T-helper 22 cell (primary cell): ENCODE data around the gene EME2.

Experiments used
- DNase-seq: peaks from one replicate; pipeline ENCODE4 v3.0.0-alpha.2; 2020; ENCODE audit warnings: low read depth

EME2 gene

DNA sequence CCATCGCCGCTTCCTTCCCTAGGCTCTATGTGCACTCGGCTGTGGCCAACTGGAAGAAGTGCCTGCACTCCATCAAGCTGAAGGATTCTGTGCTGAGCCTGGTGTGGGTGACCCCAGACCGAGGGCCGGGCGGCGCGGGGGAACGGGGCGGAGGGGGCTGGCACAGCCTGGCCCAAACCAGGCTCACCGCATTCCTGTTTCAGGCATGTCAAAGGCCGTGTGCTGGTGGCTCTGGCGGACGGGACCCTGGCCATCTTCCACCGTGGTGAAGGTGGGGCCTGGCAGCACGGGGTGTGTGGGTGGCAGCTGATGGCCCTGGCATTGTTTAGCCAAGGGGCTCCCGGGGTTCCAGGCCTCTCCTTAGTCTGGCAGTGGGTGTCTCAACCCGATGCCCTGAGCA, 5.9 kb upstream of the EME2 start:
- DNase-seq: no peak

DNA sequence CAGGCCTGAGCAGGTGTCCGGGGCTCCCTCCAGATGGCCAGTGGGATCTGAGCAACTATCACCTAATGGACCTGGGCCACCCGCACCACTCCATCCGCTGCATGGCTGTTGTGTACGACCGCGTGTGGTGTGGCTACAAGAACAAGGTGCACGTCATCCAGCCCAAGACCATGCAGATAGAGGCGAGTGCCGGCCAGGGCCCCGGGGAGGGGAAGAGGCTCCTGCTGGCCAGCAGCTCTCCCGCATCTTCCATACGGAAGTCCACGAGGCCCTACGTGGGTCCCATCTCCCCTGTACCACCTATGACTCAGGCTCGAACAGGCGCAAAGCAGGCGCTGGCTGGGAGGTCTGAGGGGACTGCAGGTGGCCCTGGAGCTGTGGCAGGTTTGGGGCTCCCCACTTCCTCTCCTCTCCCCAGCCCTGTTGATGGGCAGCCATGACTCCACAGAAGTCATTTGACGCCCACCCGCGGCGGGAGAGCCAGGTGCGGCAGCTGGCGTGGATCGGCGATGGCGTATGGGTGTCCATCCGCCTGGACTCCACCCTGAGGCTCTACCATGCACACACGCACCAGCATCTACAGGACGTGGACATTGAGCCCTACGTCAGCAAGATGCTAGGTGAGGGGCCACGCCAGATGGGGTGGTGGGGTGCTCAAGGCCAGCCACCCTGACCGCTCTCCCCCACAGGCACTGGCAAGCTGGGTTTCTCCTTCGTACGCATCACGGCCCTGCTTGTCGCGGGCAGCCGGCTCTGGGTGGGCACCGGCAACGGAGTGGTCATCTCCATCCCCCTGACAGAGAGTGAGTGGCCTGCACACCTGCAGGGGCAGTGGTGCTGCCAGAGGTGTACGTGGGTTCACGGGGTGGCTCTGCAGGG, 5.3 kb upstream of the EME2 start:
- DNase-seq: no peak

DNA sequence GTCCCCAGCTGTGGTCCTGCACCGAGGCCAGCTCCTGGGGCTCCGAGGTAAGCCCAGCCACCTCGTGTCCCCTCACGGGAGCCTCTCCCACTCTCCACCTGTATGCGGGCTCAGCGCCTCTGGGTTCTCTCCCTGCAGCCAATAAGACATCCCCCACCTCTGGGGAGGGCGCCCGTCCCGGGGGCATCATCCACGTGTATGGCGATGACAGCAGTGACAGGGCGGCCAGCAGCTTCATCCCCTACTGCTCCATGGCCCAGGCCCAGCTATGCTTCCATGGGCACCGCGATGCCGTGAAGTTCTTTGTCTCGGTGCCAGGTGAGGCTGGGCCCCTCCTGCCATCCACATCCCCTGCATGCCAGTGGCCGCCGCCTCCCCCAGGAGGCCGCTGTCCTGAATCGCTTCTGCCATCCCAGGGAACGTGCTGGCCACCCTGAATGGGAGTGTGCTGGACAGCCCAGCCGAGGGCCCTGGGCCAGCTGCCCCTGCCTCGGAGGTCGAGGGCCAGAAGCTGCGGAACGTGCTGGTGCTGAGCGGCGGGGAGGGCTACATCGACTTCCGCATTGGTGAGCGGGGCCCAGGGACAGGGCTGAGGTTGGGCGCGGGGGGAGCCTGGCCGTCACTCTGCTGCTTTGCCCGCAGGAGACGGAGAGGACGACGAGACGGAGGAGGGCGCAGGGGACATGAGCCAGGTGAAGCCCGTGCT, 4.4 kb upstream of the EME2 start:
- no peak for DNase-seq

DNA sequence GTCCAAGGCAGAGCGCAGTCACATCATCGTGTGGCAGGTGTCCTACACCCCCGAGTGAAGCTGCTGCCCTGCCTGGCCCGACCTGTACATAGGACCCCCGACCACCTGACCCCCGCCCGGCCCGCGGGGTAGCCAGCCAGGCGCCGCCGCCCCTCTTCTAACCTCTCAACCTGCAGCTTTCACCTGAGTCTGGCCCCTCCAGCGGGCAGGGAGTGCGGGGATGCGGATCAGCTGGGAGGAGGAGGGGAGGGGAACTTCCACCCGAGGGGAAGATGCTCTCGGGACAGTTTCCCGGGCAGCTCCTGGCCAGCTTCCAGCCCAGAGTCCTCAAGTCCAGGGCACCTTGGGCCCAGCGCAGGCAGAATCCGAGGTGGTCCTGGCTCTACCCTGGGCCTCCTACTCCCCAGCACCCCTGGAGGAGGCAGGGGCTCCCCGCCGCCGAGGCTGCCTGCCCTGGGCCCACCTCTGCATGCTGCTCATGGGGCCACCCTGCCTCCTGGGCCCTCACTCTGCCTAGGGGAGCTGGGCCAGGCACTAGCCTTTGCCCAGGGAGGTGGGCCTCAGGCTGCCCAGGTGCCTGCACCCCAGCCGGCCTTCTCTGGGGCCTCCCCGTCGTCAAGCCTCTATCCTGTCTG, 3.7 kb upstream of the EME2 start:
- DNase-seq: no peak

DNA sequence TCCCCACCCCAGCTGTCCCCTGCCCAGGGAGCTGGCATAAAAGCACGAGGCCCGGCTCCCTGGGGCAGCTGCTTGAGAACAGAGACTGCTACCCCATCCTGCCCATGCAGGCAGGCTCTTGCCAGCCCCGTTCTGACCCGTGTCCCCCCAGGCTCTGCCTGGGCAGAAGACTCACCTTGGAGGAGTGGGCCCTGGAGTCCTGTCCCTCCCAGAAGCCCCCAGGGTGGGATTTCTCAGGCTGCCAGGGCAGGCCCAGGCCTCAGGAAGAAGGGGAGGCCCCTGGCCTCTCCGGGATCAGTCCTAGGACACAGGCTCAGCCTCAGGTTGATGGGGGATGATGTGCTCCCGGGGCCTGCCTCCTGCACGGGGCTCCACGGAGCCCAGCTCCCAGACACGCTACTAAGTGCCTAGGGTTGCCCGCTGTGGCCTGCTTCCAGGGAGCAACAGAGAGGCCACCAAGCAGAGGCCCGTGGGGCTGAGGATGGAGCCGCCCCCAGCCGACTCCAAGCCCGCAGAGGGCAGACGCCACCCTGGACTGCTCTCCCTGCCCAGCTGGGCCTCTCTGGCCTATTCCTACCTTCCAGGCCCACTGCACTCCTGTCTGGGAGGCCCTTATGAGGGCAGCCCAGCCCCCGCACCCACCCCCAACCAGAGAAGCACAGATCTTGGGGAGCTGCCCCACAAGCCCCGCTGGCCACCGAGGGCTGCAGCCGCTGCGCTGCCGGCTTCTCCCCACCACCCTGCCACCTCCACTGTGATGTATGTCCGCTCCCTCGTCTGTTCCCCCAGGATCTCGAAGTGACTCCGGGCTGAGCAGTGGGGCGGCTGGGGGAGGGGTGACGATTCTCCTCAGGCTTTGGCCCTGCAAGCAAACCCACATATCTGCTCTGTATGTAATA, 3.0 kb upstream of the EME2 start:
- DNase-seq: no peak

DNA sequence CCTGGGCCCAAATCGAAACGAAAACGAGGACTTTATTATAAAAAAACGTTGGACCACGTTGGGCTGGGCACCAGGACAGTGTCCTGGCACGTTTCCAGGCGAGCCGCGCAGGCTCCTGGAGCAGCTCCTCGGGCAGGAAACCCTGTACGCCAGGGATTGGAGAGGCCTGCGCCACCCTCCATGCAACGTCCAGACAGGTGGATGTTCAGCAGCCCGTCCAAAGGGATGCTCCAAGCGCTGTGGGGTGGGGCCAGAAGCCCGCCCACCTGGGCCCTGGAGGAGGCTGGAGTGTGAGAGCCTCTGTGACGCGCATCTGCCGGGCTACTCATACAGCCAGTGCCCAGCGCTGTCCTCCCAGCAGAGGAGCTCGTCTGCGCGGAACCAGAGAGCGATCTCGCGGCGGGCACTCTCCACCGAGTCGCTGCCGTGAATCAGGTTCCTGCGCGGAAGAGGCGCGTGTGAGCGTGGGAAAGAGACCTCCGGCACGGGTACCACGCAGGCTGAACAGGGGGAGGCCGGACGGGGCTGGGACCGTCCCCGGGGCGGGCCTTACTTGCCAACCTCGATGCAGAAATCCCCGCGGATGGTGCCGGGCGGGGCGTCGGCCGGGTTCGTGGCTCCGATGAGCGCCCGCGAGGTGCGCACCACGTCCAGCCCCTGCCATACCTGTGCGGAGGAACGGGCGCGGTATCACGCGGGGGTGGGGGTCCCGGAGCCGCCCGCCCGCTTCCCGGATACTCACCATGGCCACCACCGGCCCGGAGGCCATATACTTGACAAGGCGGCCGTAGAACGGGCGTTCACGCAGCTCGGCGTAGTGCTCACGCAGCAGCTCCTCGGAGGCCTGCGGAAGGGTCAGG, 2.1 kb upstream of the EME2 start:
- DNase-seq: peak; percentile 30

DNA sequence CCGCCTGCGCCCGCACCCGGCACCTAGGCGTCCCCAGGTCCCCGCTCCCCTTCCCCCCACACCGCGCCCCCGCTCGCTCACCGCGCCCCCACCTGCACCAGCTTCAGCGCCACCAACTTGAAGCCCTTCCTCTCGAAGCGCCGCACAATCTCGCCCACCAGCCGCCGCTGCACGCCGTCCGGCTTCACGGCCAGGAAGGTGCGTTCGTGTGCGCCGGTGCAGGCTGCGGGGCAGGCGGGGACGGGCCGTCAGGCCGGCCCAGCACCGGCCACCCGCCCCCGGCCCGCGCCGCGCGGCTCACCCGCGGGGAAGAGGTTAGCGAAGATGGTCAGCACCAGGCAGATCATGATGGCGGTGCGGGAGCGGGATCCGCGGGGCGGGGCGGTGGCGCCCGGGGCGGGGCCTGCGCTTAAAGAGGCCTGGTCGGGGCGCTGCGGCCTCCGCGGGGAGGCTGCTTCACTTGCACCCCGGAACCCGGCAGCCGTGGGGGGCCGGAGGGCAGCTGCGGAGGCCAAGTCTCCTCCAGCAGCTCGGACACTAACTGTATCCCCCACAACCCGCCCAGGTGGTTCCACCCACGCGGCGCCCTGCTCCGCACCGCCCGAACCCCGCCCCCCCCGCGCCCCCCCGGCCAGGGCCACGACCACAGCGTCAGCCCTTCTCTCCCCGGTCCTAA, 1.3 kb upstream of the EME2 start, which contains the start of gene NME3:
NME3 (minus strand) TSS at position 356 of the 676 bp plus-strand sequence; CDS start at position 347, 9 bp downstream.
- peak; percentile 54 for DNase-seq

DNA sequence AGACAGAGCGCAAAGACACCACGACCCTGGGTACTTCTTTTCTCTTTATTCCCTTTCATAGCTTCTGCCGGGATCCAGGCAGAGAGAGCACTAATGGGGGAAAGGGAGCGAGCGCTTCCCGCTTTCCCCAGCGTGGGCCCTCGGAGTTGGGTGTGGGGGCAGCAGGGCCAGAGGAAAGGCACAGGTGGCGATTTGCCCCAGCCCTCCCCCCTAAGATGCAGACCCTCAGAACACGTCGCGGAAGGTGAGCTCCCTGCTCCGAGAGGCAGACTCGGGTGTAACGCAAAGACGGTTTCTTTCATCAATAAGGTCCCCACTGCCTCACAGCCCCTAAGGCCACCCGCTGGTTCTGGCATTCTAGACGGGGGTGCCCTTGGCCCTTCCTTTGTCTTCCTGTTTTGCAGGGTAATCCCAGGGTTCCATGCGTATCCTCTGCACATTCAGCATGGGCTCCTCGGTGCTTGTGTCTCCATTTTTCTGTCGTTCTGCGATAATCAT, 697 bp upstream of the EME2 start:
- no peak for DNase-seq

DNA sequence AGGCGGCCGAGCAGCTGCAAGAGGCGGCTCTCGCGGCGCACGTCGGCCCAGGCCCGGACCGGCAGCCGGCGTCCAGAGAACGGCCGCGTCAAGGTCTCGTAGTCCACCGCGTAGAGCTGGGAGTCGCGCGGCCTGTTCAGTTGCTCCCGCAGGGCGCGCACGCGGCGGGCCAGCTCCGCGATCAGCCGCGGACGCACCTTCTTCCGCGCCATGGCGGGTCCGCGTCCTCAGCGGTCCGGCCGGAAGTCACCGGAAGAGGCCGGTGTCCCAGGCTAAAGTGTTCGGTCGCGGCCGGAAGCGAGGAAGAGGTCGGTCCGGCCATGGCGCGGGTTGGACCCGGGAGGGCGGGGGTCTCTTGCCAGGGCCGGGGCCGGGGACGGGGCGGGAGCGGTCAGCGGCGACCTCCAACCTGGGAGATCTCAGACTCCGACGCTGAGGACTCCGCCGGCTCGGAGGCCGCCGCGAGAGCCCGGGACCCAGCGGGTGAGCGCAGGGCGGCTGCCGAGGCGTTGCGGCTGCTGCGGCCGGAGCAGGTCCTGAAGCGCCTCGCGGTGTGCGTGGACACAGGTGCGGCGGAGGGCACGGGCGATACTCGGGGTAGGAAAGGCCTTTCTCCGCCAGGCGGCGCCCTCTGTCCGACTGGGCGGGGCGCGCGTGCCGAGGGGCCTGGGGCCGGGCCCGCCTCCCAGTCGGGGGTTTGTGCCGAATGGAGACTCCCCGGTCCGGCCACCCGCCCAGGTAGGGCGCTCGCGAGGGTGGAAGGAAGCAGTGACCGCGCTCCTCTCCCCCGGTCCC, 495 bp downstream of the EME2 start, which contains the start of gene MRPS34:
MRPS34 (minus strand) TSS at position 227 of the 795 bp plus-strand sequence; CDS start at position 212, 15 bp downstream.
- DNase-seq: peak; percentile 57

DNA sequence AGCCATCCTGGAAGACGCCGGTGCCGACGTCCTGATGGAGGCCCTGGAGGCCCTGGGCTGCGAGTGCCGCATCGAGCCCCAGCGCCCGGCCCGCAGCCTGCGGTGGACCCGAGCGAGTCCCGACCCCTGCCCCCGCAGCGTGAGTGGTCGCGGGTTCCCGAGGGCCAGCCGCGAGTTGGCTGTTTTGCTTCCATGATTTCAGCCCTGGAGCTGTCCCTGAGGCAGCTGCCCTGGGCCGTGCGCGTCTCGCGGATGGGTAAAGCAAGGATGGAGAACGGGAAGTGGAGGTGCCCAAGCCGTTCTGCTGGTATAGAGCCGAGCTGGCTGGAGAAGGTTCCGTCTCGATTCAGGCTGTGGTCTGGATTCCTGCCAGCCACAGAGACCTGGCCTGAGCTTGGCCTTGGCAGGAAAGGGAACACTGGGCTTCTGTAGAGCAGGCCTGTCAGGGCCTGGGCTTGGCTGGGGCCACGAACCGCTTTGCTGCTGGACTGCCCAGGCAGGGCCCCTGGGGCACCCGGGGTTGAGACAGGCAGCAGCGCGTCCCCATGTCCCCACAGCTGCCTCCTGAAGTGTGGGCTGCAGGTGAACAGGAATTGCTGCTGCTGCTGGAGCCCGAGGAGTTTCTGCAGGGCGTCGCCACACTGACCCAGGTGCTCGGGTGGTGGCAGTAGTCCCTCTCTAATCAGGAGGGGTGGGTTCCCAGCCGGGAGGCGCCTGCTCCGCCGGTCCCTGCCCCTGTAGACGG, 1.3 kb downstream of the EME2 start:
- no peak for DNase-seq

DNA sequence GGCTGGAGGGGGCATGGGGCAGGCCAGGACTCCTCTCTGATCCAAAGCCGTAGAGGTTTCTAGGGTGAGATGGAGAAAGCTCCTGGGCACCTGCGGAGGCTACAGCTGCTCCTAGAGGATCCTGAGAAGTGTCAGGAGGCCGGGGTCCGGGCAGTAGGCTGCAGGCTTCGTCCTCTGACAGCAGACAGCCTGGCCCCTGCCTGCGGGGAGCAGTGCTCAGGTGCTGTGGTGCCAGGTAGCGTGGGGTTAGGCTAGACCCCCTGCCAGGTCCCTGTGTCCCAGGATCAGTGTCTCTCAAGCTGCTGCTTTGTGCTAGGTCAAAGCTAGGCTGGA, 1.8 kb downstream of the EME2 start:
- DNase-seq: no peak

DNA sequence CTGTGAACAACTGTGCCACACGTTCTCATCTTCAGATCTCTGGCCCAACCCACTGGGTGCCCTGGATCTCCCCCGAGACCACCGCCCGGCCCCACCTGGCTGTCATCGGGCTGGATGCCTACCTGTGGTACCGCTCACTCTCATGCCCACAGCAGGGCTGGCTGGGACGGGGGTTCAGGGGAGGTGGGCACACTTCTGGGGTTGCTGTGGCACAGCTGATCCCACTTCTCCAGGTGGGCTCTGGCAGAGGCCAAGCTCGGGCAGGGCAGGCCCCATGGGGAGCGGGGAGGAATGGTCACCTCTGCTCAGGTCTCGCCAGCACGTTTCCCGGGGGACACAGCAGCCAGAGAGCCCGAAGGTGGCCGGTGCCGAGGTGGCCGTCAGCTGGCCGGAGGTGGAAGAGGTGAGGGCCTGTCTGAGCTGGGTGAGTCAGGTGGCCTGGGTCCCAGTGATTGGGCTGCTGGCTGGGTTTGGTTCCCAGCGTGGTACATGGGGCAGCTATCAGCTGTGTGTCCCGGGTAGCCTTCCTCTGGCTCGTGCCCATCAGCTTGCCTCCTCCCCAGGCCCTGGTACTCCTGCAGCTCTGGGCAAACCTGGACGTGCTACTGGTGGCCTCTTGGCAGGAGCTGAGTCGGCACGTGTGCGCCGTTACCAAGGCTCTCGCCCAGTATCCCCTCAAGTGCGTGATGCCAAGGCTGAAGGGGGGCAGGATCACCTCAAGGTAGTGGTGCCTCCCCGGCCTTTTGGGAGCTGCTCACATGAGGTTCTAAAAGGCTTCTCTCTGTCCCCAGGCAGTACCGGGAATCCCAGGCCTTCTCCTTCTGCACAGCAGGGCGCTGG, 2.6 kb downstream of the EME2 start:
- no peak for DNase-seq

DNA sequence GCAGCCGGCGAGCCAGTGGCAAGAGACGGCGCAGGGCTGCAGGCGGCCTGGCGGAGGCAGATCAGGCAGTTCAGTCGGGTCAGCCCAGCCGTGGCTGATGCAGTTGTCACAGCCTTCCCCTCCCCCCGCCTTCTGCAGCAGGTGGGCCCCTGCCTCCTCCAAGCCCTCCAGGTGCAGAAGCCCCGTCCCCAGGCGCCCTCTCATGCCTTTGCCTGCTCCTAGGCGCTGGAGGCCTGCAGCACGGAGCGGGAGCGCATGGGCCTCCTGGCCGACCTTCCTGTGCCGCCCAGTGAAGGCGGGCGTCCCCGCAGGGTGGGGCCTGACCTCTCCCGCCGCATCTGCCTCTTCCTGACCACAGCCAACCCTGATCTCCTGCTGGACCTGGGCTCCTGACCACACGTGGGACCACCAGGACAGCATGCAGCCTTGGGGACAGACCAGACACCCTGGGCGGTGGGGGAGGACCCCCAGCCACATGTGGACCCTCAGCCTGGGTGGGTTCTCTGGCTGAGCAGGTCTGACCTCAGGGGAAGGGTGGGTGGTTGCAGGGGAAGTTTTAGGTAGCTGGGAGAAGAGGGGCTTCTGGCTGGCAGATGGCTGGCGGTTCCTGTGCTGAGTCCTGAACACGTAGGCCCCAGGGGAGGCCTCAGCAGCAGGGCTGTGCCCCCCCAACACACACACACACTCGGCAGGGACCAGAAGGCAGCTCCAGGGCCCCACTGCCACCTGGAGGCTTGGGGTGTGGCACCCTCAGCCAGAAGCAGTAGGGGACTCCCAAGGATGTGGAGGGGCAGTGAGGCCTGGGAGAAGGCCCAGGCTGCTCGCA, 3.4 kb downstream of the EME2 start:
- DNase-seq: no peak

DNA sequence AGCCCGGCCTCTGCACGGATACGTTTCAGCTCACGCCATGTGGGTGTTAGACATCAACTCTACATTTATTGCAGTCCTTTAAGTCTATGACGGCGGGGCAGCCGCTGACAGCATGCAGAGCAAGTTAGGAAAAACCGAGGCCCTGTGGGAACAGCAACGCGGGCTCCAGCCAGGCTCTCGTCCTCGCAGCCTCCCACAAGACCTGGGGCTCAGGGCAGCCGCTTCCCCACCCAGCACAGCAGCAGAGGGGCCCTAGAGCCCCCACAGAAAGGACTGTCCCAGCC, 4.0 kb downstream of the EME2 start:
- no peak for DNase-seq

DNA sequence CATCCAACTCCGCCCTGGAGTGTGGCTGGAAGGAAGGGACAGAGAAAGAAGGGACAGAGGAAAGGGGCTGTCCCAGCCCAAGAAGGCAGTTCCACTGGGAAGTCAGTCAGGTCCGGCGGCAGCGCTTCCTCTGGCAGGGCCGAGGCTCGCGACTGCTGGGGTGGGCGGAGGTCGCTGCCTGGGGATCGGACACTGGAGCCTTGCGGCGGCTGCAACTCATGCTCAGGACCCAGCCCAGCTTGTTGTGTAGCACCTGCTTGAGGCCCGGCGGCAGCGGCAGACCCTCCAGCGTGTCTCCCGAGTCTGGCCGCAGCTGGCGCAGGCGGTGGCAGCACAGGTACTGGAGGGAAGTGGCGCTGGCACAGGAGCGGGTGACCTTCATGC, 4.4 kb downstream of the EME2 start:
- no peak for DNase-seq

DNA sequence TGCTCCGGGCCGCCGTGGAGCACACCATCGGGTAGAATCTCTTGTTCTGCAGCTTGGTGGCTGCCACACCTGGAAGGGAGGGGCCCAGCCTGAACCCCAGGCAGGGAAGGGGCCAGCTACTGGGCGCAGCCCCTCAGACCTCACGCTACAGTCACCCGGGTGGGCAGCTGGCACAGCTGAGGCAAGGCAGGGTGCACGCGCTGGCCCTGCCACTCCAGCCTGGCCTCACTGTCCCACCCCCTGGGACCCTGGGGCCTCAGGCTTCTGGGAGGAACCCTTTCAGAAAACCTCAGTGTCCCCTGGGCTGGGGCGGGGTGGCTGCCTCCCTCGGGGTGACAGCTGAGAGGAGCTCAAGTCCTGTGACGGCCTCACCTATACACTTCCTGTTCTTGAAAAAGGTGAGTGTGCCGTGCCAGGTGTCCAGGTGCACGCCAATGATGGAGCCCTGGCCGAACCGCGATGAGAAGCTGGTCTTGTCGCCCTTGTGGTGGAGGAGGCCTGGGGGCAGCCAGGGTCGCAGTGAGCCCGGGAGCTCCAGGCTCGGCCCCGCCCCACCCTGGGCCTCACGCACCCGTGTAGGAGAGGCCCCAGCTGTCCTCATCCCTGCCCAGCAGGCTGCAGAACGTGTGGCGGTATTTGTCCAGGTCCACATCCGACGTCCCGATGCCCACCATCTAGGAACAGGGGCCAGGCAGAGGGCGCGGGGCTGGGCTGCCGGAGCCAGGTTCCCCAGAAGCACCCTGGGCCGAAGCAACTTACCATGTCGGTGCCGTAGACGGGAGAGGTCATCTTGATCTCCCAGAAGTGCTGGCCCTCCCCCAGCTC, 5.0 kb downstream of the EME2 start:
- DNase-seq: no peak
